ENCODE results near the gene NMNAT2. TPM values are rescaled to one million over a fixed set of nuclear protein-coding genes. Genes with fewer than 3 reads are reported as not detected.

Gene NMNAT2
- total and polyA plus RNA-seq, 2 experiments from 2014 or later = 3.6 to 10.0 TPM

DNA sequence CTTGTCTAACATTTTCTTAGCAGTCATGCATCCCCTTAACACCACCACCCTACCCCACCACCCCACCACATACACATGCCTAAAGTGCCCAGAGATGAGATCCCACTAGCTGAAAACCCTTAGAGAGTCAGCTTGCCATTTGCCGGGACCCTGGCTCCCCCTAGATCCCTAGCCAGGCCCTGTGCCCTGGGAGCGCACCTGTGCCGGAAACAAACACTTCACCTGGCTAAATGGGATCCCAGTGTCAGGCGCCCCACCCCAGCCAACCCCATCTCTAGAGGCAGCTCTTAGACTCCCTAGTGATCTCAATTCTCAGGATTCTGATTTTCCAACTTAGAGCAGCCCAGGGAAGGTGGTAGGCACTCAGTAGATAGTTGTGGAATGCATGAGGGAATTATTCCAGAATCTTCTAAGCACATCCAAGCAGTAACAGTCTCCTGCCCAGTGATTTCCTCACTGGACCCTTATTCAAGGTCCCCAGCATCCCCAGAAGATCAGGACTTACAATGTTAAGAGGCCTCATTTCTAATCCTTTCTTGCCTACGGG, 126.9 kb downstream of the NMNAT2 start:
- TF ChIP-seq NANOG (IDR thresholded peaks at IDR 0.05; ENCODE audit: borderline replicate concordance) = no peak
- TF ChIP-seq, protein P1, sequence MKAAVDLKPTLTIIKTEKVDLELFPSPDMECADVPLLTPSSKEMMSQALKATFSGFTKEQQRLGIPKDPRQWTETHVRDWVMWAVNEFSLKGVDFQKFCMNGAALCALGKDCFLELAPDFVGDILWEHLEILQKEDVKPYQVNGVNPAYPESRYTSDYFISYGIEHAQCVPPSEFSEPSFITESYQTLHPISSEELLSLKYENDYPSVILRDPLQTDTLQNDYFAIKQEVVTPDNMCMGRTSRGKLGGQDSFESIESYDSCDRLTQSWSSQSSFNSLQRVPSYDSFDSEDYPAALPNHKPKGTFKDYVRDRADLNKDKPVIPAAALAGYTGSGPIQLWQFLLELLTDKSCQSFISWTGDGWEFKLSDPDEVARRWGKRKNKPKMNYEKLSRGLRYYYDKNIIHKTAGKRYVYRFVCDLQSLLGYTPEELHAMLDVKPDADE (IDR thresholded peaks at IDR 0.05) = no peak
- TF ChIP-seq EZH2 (IDR thresholded peaks at IDR 0.05; ENCODE audit: low read depth, unreplicated experiment) = no peak
- TF ChIP-seq, protein P2, sequence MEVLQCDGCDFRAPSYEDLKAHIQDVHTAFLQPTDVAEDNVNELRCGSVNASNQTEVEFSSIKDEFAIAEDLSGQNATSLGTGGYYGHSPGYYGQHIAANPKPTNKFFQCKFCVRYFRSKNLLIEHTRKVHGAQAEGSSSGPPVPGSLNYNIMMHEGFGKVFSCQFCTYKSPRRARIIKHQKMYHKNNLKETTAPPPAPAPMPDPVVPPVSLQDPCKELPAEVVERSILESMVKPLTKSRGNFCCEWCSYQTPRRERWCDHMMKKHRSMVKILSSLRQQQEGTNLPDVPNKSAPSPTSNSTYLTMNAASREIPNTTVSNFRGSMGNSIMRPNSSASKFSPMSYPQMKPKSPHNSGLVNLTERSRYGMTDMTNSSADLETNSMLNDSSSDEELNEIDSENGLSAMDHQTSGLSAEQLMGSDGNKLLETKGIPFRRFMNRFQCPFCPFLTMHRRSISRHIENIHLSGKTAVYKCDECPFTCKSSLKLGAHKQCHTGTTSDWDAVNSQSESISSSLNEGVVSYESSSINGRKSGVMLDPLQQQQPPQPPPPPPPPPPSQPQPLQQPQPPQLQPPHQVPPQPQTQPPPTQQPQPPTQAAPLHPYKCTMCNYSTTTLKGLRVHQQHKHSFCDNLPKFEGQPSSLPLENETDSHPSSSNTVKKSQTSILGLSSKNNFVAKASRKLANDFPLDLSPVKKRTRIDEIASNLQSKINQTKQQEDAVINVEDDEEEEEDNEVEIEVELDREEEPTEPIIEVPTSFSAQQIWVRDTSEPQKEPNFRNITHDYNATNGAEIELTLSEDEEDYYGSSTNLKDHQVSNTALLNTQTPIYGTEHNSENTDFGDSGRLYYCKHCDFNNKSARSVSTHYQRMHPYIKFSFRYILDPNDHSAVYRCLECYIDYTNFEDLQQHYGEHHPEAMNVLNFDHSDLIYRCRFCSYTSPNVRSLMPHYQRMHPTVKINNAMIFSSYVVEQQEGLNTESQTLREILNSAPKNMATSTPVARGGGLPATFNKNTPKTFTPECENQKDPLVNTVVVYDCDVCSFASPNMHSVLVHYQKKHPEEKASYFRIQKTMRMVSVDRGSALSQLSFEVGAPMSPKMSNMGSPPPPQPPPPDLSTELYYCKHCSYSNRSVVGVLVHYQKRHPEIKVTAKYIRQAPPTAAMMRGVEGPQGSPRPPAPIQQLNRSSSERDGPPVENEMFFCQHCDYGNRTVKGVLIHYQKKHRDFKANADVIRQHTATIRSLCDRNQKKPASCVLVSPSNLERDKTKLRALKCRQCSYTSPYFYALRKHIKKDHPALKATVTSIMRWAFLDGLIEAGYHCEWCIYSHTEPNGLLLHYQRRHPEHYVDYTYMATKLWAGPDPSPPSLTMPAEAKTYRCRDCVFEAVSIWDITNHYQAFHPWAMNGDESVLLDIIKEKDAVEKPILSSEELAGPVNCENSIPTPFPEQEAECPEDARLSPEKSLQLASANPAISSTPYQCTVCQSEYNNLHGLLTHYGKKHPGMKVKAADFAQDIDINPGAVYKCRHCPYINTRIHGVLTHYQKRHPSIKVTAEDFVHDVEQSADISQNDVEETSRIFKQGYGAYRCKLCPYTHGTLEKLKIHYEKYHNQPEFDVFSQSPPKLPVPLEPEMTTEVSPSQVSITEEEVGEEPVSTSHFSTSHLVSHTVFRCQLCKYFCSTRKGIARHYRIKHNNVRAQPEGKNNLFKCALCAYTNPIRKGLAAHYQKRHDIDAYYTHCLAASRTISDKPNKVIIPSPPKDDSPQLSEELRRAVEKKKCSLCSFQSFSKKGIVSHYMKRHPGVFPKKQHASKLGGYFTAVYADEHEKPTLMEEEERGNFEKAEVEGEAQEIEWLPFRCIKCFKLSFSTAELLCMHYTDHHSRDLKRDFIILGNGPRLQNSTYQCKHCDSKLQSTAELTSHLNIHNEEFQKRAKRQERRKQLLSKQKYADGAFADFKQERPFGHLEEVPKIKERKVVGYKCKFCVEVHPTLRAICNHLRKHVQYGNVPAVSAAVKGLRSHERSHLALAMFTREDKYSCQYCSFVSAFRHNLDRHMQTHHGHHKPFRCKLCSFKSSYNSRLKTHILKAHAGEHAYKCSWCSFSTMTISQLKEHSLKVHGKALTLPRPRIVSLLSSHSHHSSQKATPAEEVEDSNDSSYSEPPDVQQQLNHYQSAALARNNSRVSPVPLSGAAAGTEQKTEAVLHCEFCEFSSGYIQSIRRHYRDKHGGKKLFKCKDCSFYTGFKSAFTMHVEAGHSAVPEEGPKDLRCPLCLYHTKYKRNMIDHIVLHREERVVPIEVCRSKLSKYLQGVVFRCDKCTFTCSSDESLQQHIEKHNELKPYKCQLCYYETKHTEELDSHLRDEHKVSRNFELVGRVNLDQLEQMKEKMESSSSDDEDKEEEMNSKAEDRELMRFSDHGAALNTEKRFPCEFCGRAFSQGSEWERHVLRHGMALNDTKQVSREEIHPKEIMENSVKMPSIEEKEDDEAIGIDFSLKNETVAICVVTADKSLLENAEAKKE (CRISPR knock-in tag; IDR thresholded peaks at IDR 0.05) = no peak
- no peak for TF ChIP-seq JUNB (IDR thresholded peaks at IDR 0.05; ENCODE audit: unreplicated experiment)
- no peak for TF ChIP-seq STAT1 (IDR thresholded peaks at IDR 0.05; ENCODE audit: unreplicated experiment)
- H3K27me3 Mint-ChIP-seq (ENCODE audit: insufficient read depth, low read depth, poor library complexity) = peaks cover 7% of the 10 kb centered on the region
- peaks cover 6% of the 10 kb centered on the region; the same call in 2 of the 3 replicates for H3K36me3 Mint-ChIP-seq (ENCODE audit: low read depth)
- no peaks in the 10 kb centered on the region for H3K9me3 Mint-ChIP-seq
- peak overlapping the region; percentile 68 for H3K4me2 ChIP-seq
- H3K79me2 ChIP-seq (replicated peaks; ENCODE audit: insufficient read depth) = no peaks in the 10 kb centered on the region
- no peaks in the 10 kb centered on the region for H3K9me2 ChIP-seq (ENCODE audit: insufficient read depth)
- no peak overlapping the region for H2AFZ ChIP-seq
- ATAC-seq (peak; percentile 15), DNase-seq (ENCODE audit: low spot score) (no peak)
- H3K27ac Mint-ChIP-seq = no peak overlapping the region
- peaks cover 30% of the 10 kb centered on the region for H3K4me1 Mint-ChIP-seq
- H3K27me3 ChIP-seq (ENCODE audit: insufficient read depth) = no peaks in the 10 kb centered on the region
- H3K36me3 ChIP-seq (ENCODE audit: insufficient read depth) = no peaks in the 10 kb centered on the region
- H3K4me3 Mint-ChIP-seq = no peak overlapping the region
- peaks cover 29% of the 10 kb centered on the region for H3K4me1 ChIP-seq (ENCODE audit: insufficient read depth)
- peak overlapping the region; percentile 84 for H3K27ac ChIP-seq (ENCODE audit: low read depth)
- H3K4me3 ChIP-seq = no peak overlapping the region
- no peaks in the 10 kb centered on the region for H4K20me1 ChIP-seq (replicated peaks; ENCODE audit: insufficient read depth)
- H3F3A ChIP-seq (replicated peaks; ENCODE audit: low read depth) = peaks cover 13% of the 10 kb centered on the region; the same call in 1 of the 2 replicates
